Activated naive CD8-positive, alpha-beta T cell treated with anti-CD3 and anti-CD28 coated beads, Interleukin-2, amount 50 U/mL, for 24 hours (primary cell): Measurements from ENCODE around the gene MAPK12.

Source experiments
- ATAC-seq: fragments of 150-1000 bp; cut with Tn5 transposase; one replicate; pipeline ENCODE4 v1.10.0; 2021
- DNase-seq: peaks from one replicate; pipeline ENCODE4 v3.0.0; 2021
- H3K27ac Mint-ChIP-seq: one replicate; pipeline ENCODE4 v1.8.0; 2021; ENCODE audit warnings: mild to moderate bottlenecking, mixed read lengths
- H3K27me3 Mint-ChIP-seq: one replicate; pipeline ENCODE4 v1.8.0; 2021; ENCODE audit warnings: mixed read lengths
- H3K36me3 Mint-ChIP-seq: one replicate; pipeline ENCODE4 v1.8.0; 2021; ENCODE audit warnings: low read depth, mixed read lengths
- H3K4me1 Mint-ChIP-seq: one replicate; pipeline ENCODE4 v1.8.0; 2021; ENCODE audit warnings: mixed read lengths
- H3K4me3 Mint-ChIP-seq: one replicate; pipeline ENCODE4 v1.8.0; 2021; ENCODE audit warnings: mild to moderate bottlenecking, moderate library complexity, mixed read lengths
- H3K9me3 Mint-ChIP-seq: one replicate; pipeline ENCODE4 v1.8.0; 2021; ENCODE audit warnings: mixed read lengths

Gene MAPK12

GRCh38 chr22:50218996-50219727, 42.3 kb downstream of the MAPK12 start:
- DNase-seq (no peak), ATAC-seq (no peak)
- peaks cover 27% of the 10 kb centered on the region for H3K36me3 Mint-ChIP-seq
- H3K4me3 Mint-ChIP-seq, result no peak overlapping the region
- no peak overlapping the region for H3K27ac Mint-ChIP-seq
- H3K9me3 Mint-ChIP-seq, result no peaks in the 10 kb centered on the region
- H3K27me3 Mint-ChIP-seq, result no peaks in the 10 kb centered on the region
- no peaks in the 10 kb centered on the region for H3K4me1 Mint-ChIP-seq

GRCh38 chr22:50218153-50218995, 43.1 kb downstream of the MAPK12 start:
- H3K9me3 Mint-ChIP-seq, result no peaks in the 10 kb centered on the region

GRCh38 chr22:50217543-50218152, 43.8 kb downstream of the MAPK12 start:
- Mint-ChIP-seq H3K36me3 (peaks cover 30% of the 10 kb centered on the region), H3K4me3 (no peak overlapping the region), H3K4me1 (peaks cover 2% of the 10 kb centered on the region), H3K27me3 (no peaks in the 10 kb centered on the region), H3K9me3 (no peaks in the 10 kb centered on the region), H3K27ac (no peak overlapping the region)
- ATAC-seq, result no peak
- DNase-seq, result no peak

More at GRCh38 chr22:50218153-50218995, 43.1 kb downstream of the MAPK12 start:
- Mint-ChIP-seq H3K27me3 (no peaks in the 10 kb centered on the region), H3K4me3 (no peak overlapping the region), H3K4me1 (peaks cover 2% of the 10 kb centered on the region), H3K36me3 (peaks cover 27% of the 10 kb centered on the region), H3K27ac (no peak overlapping the region)
- DNase-seq, result no peak
- no peak for ATAC-seq

GRCh38 chr22:50216684-50217520, 44.6 kb downstream of the MAPK12 start:
- no peak for ATAC-seq
- H3K9me3 Mint-ChIP-seq, result no peaks in the 10 kb centered on the region
- peak overlapping the region; percentile 14 for H3K27ac Mint-ChIP-seq
- peaks cover 2% of the 10 kb centered on the region for H3K4me1 Mint-ChIP-seq
- no peak overlapping the region for H3K4me3 Mint-ChIP-seq
- no peaks in the 10 kb centered on the region for H3K27me3 Mint-ChIP-seq
- peaks cover 35% of the 10 kb centered on the region for H3K36me3 Mint-ChIP-seq
- no peak for DNase-seq

- Mint-ChIP-seq H3K9me3 (no peaks in the 10 kb centered on the region), H3K4me1 (peaks cover 3% of the 10 kb centered on the region), H3K27ac (no peak overlapping the region), H3K4me3 (no peak overlapping the region), H3K36me3 (peaks cover 37% of the 10 kb centered on the region), H3K27me3 (no peaks in the 10 kb centered on the region)
- DNase-seq (no peak), ATAC-seq (no peak)
Measured at GRCh38 chr22:50216055-50216683, 45.3 kb downstream of the MAPK12 start.

GRCh38 chr22:50215297-50216054, 46.0 kb downstream of the MAPK12 start:
- H3K4me1 Mint-ChIP-seq, result peaks cover 6% of the 10 kb centered on the region
- H3K27ac Mint-ChIP-seq, result peak overlapping the region; percentile 0
- peaks cover 37% of the 10 kb centered on the region for H3K36me3 Mint-ChIP-seq

GRCh38 chr22:50213263-50213662, 48.2 kb downstream of the MAPK12 start:
- no peak for ATAC-seq
- Mint-ChIP-seq H3K4me1 (peaks cover 9% of the 10 kb centered on the region), H3K9me3 (no peaks in the 10 kb centered on the region), H3K36me3 (peaks cover 38% of the 10 kb centered on the region), H3K27me3 (no peaks in the 10 kb centered on the region), H3K27ac (peak overlapping the region; percentile 52), H3K4me3 (no peak overlapping the region)
- no peak for DNase-seq

More at GRCh38 chr22:50215297-50216054, 46.0 kb downstream of the MAPK12 start:
- no peaks in the 10 kb centered on the region for H3K9me3 Mint-ChIP-seq
- DNase-seq (no peak), ATAC-seq (no peak)
- H3K4me3 Mint-ChIP-seq, result no peak overlapping the region
- no peaks in the 10 kb centered on the region for H3K27me3 Mint-ChIP-seq

GRCh38 chr22:50211147-50211546, 50.3 kb downstream of the MAPK12 start:
- DNase-seq (no peak), ATAC-seq (no peak)
- H3K4me1 Mint-ChIP-seq, result peaks cover 9% of the 10 kb centered on the region
- H3K27ac Mint-ChIP-seq, result no peak overlapping the region
- no peaks in the 10 kb centered on the region for H3K9me3 Mint-ChIP-seq
- no peaks in the 10 kb centered on the region for H3K27me3 Mint-ChIP-seq
- peaks cover 34% of the 10 kb centered on the region for H3K36me3 Mint-ChIP-seq
- H3K4me3 Mint-ChIP-seq, result no peak overlapping the region

- no peak overlapping the region for H3K4me3 Mint-ChIP-seq
- peaks cover 9% of the 10 kb centered on the region for H3K4me1 Mint-ChIP-seq
- no peak overlapping the region for H3K27ac Mint-ChIP-seq
- H3K36me3 Mint-ChIP-seq, result peaks cover 29% of the 10 kb centered on the region
- no peak for DNase-seq
- H3K9me3 Mint-ChIP-seq, result no peaks in the 10 kb centered on the region
- H3K27me3 Mint-ChIP-seq, result no peaks in the 10 kb centered on the region
- no peak for ATAC-seq
Measured at GRCh38 chr22:50210378-50211139, 50.9 kb downstream of the MAPK12 start.

- Mint-ChIP-seq H3K36me3 (peaks cover 26% of the 10 kb centered on the region), H3K4me1 (peaks cover 12% of the 10 kb centered on the region), H3K27me3 (no peaks in the 10 kb centered on the region), H3K27ac (peak overlapping the region; percentile 78), H3K9me3 (no peaks in the 10 kb centered on the region), H3K4me3 (no peak overlapping the region)
- peak; percentile 74 for DNase-seq
- ATAC-seq, result peak; percentile 42
Measured at GRCh38 chr22:50209893-50210292, 51.6 kb downstream of the MAPK12 start.

GRCh38 chr22:50208939-50209892, 52.3 kb downstream of the MAPK12 start:
- no peaks in the 10 kb centered on the region for H3K9me3 Mint-ChIP-seq
- H3K36me3 Mint-ChIP-seq, result peaks cover 23% of the 10 kb centered on the region
- DNase-seq, result no peak
- no peak overlapping the region for H3K4me3 Mint-ChIP-seq
- H3K4me1 Mint-ChIP-seq, result peaks cover 12% of the 10 kb centered on the region
- ATAC-seq, result peak; percentile 35
- peak overlapping the region; percentile 78 for H3K27ac Mint-ChIP-seq
- no peaks in the 10 kb centered on the region for H3K27me3 Mint-ChIP-seq

- Mint-ChIP-seq H3K27me3 (no peaks in the 10 kb centered on the region), H3K4me3 (no peak overlapping the region), H3K4me1 (peaks cover 15% of the 10 kb centered on the region), H3K36me3 (peaks cover 25% of the 10 kb centered on the region), H3K9me3 (no peaks in the 10 kb centered on the region), H3K27ac (no peak overlapping the region)
- ATAC-seq (no peak), DNase-seq (no peak)
Measured at GRCh38 chr22:50208430-50208938, 53.0 kb downstream of the MAPK12 start.
